Measurements from ENCODE around the gene YOD1.

GRCh38 chr1:207034998-207035397 is 16.0 kb downstream of the YOD1 start:
- TF ChIP-seq EP300 (IDR thresholded peaks at IDR 0.05; ENCODE audit: borderline replicate concordance) (peak; percentile 76), ZBTB7A (IDR thresholded peaks at IDR 0.05; ENCODE audit: low read depth) (no peak), CREB1 (IDR thresholded peaks at IDR 0.05; ENCODE audit: low read depth) (no peak), FOXM1 (IDR thresholded peaks at IDR 0.05; ENCODE audit: borderline replicate concordance, low read depth) (peak; percentile 48; the same call in 1 of the 2 replicates), RAD21 (IDR thresholded peaks at IDR 0.05; ENCODE audit: low read depth) (no peak)
